Upper lobe of right lung (tissue), 1 donor: ENCODE measurements around the gene ETV6. TPM values are rescaled to one million over a fixed set of nuclear protein-coding genes. Genes with fewer than 3 reads are reported as not detected.
A peak's percentile ranks its signal among the peaks of the same experiment; 100 is the strongest.

ENCODE experiments used
- ATAC-seq: fragments of 200-7000 bp; cut with Tn5 transposase; one replicate; pipeline ENCODE4 v1.9.1; 2020; ENCODE audit warnings: mild to moderate bottlenecking, moderate library complexity
- DNase-seq: peaks from one replicate; pipeline ENCODE4 v3.0.0-alpha.2; 2020
- H3K27ac ChIP-seq: fragments of 200-600 bp; one replicate; pipeline ENCODE4 v1.8.0; 2022
- H3K27me3 ChIP-seq: fragments of 200-600 bp; one replicate; pipeline ENCODE4 v1.8.0; 2022; ENCODE audit warnings: mild to moderate bottlenecking
- H3K36me3 ChIP-seq: fragments of 200-600 bp; one replicate; pipeline ENCODE4 v1.8.0; 2022
- H3K4me1 ChIP-seq: fragments of 200-600 bp; one replicate; pipeline ENCODE4 v1.8.0; 2022
- H3K4me3 ChIP-seq: fragments of 200-600 bp; one replicate; pipeline ENCODE4 v1.8.0; 2022; ENCODE audit warnings: mild to moderate bottlenecking
- H3K9me3 ChIP-seq: fragments of 200-600 bp; one replicate; pipeline ENCODE4 v1.8.0; 2022
- CTCF ChIP-seq: fragments of 200-600 bp; IDR thresholded peaks from one replicate; pipeline ENCODE4 v1.8.0; 2022; ENCODE audit warnings: antibody characterized with exemption
- intact Hi-C: fragments of 100-400 bp; cut with DNase I; formaldehyde crosslinking; loops from one replicate; pipeline ENCODE4 v1.11.0; 2022
- total RNA-seq: library from RNA; stranded (reverse); fragmentation: NEBNext Ultra II Directional; extraction: Animal tissue kit (Norgen Biotek cat#: 25700); gene quantifications from one replicate; pipeline ENCODE4 v1.2.1, GENCODE V29; 2021
- donor health status: DM: no; HTN: yes; CAD: no; lungs with severe emphysema.

The ETV6 gene
- total RNA-seq, 1 donor from 2014 or later: 45.0 TPM

DNA sequence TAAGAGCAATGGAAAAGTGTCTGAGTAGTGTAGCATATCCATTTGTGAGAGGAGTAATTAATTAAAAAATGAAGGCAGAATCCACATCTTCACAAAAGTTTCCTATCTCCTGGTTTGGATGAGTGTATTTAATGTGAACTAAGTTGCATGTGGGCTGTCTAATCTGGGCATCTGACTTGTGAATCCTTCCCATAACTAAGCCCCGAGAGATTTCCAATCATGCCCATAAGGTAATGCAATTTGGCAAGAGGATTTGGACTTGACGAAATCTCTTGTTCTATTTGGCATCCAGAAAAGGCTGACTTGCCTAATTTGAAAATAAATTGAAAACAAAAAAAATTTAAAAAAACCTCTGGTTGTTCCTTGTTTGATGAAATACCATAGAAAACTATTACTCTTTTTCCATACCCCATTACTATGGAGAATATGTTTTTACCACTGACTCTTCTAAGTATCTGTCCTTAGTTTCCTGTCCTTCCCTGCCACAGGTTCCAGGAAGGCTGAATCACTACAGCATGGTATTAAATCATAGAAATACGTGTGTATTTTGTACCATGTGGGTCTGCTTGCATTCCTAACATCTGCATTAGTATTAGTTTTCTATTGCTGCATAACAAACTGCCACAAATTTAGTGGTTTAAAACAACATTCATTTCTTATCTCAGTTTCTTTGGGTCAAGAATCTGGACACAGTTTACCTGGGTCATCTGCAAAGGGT lies 48.4 kb downstream of the ETV6 start:
- H3K9me3 ChIP-seq: no peaks in the 10 kb centered on the region
- H3K27me3 ChIP-seq: no peaks in the 10 kb centered on the region
- intact Hi-C loops: no loop called here
- H3K4me3 ChIP-seq: no peak overlapping the region
- H3K36me3 ChIP-seq: no peaks in the 10 kb centered on the region
- peaks cover 12% of the 10 kb centered on the region for H3K4me1 ChIP-seq
- no peak for ATAC-seq
- no peak overlapping the region for H3K27ac ChIP-seq
- DNase-seq: no peak
- TF ChIP-seq CTCF: no peak

DNA sequence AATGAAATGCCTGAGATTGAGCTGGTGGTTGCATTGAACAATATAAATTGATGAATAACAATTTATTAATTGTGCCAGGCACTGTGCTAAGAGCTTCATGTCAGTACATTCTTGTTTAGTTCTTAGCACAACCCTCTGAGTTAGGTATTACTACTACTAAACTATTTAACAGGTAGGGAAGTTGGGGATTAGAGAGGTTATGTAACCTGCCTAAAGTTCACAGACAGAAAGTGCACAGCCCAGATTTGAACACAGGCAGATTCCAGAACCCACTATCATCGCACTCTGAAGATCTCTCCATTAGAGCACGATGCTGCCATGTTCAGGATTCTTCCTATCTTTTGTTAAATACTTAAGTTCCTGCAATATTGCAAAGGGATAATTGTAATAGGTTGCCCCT lies 49.3 kb downstream of the ETV6 start:
- Histone ChIP-seq H3K4me1 (peaks cover 12% of the 10 kb centered on the region), H3K9me3 (no peaks in the 10 kb centered on the region), H3K36me3 (no peaks in the 10 kb centered on the region), H3K27me3 (no peaks in the 10 kb centered on the region), H3K4me3 (no peak overlapping the region), H3K27ac (no peak overlapping the region)
- no peak for TF ChIP-seq CTCF
- no peak for ATAC-seq
- intact Hi-C loops: no loop called here
- no peak for DNase-seq

DNA sequence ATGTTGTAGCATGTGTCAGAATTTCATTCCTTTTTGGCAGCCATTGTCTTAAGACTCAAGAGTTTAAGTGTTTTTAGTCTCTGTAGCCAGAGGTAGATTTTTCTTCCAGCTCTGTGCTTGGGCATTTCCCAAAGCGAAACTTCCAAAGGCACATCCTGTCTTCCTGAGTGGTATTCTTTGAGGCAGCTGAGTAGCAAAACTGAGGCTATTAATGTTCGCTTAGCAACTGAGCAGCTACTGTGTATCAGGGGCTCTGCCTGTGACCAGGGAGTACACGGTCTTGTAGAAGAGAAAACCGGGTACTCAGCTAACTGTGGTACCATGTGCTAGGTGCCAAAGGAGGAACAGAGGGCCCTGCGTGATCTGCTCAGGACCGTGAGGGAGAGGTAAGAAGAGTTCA lies 52.0 kb downstream of the ETV6 start:
- Histone ChIP-seq H3K36me3 (no peaks in the 10 kb centered on the region), H3K27ac (no peak overlapping the region), H3K4me3 (no peak overlapping the region), H3K4me1 (peaks cover 11% of the 10 kb centered on the region), H3K27me3 (no peaks in the 10 kb centered on the region), H3K9me3 (no peaks in the 10 kb centered on the region)
- DNase-seq (no peak), ATAC-seq (no peak)
- no peak for TF ChIP-seq CTCF
- intact Hi-C loops: no loop called here

- Histone ChIP-seq H3K4me1 (peaks cover 21% of the 10 kb centered on the region), H3K27me3 (no peaks in the 10 kb centered on the region), H3K4me3 (no peak overlapping the region), H3K9me3 (no peaks in the 10 kb centered on the region), H3K27ac (no peak overlapping the region), H3K36me3 (no peaks in the 10 kb centered on the region)
- no peak for TF ChIP-seq CTCF
- ATAC-seq (no peak), DNase-seq (no peak)
- intact Hi-C loops: no loop called here
These were observed 53.5 kb downstream of the ETV6 start for GRCh38 chr12:11702959-11703358.

- Histone ChIP-seq H3K27me3 (no peaks in the 10 kb centered on the region), H3K9me3 (no peaks in the 10 kb centered on the region), H3K36me3 (no peaks in the 10 kb centered on the region), H3K27ac (no peak overlapping the region), H3K4me1 (peaks cover 21% of the 10 kb centered on the region), H3K4me3 (no peak overlapping the region)
- no peak for TF ChIP-seq CTCF
- DNase-seq (no peak), ATAC-seq (no peak)
- intact Hi-C loops: no loop called here
These were observed 53.9 kb downstream of the ETV6 start for GRCh38 chr12:11703378-11703777.

GRCh38 chr12:11704089-11704488 lies 54.6 kb downstream of the ETV6 start:
- Histone ChIP-seq H3K4me1 (peaks cover 21% of the 10 kb centered on the region), H3K36me3 (no peaks in the 10 kb centered on the region), H3K4me3 (no peak overlapping the region), H3K27ac (no peak overlapping the region), H3K27me3 (no peaks in the 10 kb centered on the region), H3K9me3 (no peaks in the 10 kb centered on the region)
- no peak for DNase-seq
- ATAC-seq: peak; percentile 29
- no peak for TF ChIP-seq CTCF
- intact Hi-C loops: no loop called here
